ENCODE measurements around the gene TMEM207. TPM values are rescaled to one million over a fixed set of nuclear protein-coding genes. Genes with fewer than 3 reads are reported as not detected.

Gene TMEM207
- total RNA-seq, 1 donor = not detected

DNA sequence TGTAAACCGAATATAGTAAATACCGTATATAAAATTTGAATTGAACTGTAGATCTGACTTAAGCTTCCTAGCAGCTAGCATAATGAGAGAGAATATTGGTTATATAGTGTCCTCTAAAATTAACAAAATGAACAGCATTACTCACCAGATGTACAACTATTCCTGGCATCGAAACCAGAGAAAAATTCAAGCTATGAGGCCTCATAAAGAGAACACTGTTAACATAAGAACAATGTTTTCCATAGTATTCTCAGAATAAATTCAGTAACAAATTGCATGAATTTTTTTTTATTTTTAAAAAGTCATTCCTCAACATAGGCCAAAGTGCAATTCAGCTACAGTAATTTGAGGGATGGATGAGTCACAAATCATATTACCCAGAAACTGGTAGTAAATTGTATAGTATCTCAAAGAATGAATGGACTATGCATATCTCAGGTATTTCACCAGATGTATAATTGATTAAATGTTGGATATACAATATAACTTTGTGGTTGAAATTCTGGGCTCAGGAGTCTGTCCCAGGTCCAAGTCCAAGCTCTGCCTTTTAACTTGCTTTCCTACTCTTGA lies 5.0 kb downstream of the TMEM207 start:
- no peak for DNase-seq (ENCODE audit: low read depth in 2 of 3, low spot score in 2 of 3)

DNA sequence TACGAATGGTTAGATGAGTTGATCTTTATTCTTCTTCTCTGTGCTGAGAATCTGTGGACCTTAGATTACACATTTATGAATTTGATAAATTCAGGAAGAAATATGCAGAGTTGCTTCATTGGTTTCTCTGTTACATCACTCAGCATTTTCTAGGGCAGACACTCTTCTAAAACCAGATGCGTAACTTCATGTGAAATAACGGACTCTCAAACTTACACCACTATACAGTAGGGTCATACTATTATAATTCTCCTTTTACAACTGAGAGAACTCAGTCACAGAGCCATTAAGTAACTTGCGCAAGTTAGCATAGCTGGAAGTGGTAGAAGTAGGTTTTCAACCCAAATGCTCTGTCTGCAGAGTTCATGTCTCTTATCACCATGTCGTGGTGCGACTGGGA lies 5.7 kb downstream of the TMEM207 start:
- no peak for DNase-seq (ENCODE audit: low read depth in 2 of 3, low spot score in 2 of 3)

DNA sequence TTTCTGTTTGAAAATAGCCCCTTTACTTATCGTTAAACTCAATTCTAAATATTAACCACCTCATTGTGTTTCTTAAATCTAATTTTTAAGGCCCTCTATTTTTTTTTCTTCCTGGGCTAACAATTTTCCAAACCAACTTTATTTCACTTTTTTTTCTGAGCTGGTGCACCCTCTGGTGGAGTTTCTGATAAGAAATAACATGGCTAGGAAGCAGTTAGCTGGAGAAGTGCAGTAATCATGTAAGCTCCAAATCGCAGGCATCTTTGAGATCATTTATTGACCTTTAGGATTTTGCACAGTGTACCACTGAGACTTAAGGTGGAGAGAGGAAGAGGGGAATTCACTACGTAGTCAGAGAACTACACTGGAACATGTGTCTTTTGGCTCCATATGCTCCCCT lies 6.4 kb downstream of the TMEM207 start:
- DNase-seq (ENCODE audit: low read depth in 2 of 3, low spot score in 2 of 3) = peak in 1 of 3 donors; percentile 27

DNA sequence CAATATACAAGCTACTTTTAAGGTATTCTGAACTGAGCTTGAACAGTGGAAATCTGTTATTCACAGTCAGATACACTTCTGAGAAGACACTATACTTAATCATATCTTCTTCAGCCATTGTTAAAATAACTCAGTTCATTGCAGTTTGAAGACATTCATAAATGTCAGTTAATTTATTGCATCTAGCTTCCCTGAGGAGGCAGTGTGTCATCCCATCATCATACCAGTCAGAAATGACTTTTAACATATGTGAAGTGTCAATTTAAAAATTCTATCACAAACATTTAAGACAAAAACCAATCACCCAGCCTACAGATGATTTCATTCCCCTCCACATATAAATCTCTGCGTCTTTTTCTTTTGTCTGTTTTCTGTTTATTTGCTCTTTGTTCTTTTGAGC lies 7.5 kb downstream of the TMEM207 start:
- no peak for DNase-seq (ENCODE audit: low read depth in 2 of 3, low spot score in 2 of 3)

DNA sequence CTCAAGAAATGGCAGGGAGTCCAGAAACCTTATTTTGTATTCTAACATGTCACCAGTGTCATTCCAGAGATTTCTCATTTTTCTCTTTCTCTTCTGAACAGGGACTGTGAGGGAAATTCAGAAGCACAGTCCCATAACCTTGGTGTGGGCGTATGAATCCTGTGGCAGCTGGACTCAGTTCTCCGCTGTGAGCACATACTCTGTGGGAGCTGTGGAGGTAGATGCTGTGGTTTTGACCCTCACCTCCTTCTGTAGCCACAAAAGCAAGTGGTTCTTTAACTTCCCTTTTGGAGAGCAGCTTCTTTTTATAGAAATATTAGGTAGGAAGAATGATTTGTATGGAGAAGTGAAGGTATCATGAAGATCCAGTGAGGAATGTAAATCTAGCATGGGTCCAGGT lies 13.4 kb downstream of the TMEM207 start:
- DNase-seq (ENCODE audit: low read depth in 2 of 3, low spot score in 2 of 3) = peak in 1 of 3 donors; percentile 20

DNA sequence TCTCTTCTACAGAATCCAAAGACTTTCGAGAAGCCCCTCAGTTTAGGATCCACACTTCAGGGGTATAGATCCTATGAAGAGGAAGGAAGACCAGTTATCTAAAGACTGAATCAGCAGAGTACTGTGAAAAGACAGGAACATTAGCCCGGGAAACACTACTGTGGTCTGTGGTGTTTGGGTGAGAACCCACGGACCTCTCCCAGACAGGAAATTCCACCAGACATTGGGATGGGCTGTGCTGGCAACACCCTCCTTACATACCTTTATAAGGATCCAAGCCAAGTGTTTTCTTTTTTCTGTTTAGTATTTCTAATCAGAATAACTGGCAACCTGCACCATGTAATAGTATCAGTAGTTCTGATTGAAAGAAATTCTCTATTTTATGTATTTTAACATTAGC lies 14.1 kb downstream of the TMEM207 start:
- DNase-seq (ENCODE audit: low read depth in 2 of 3, low spot score in 2 of 3) = no peak

DNA sequence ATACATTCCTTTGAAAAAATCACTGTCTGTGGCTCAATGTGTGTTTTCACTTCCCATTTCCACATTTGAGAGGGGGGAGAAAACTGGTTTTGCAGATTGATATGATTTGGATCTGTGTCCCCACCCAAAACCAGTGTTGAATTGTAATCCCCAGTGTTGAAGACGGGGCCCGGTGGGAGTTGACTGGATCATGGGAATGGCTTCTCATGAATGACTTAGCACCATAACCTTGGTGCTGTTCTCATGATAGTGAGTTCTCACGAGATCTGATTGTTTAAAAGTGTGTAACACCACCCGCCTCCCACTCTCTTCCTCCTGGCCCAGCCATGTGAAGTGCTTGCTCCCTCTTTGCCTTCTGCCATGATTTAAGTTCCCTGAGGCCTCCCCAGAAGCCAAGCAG lies 16.1 kb downstream of the TMEM207 start:
- DNase-seq (ENCODE audit: low read depth in 2 of 3, low spot score in 2 of 3) = no peak

DNA sequence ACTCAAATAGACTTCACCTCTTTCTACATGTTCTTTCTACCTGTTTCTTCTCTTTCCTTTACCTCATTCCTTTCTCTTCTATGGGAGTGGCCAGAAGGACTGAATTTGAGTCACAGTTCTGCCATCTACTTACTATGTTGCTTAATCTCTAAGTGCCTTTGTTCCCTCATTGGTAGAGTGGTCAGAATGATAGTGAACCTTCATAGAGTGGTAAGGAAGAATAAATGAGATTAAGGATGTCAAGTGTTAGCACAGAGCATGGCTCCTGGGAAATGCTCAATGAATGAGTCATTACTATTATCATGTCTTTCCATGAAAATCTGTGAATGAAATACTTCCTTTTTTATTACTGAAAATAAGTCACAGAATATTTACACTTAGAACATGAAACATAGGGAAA lies 17.5 kb downstream of the TMEM207 start:
- no peak for DNase-seq (ENCODE audit: low read depth in 2 of 3, low spot score in 2 of 3)

DNA sequence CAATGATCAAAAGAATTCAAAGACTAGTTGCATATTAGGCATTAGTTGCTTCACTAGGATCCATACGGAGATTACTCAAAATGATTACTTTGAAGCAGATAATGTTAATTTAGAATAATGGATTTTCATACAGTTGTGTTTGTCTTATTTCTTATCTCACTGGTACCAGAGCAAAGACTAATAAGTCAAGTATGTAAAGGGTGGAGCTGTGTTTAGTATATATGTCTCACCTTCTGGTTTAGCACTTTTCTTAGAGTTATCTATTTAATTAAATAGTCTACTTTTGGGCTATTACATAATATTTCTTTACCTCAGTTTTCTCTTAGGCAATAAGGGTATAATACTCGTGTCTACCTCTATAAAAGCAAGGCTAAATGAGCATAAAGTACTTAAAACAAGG lies 18.8 kb downstream of the TMEM207 start:
- DNase-seq (ENCODE audit: low read depth in 2 of 3, low spot score in 2 of 3) = no peak

DNA sequence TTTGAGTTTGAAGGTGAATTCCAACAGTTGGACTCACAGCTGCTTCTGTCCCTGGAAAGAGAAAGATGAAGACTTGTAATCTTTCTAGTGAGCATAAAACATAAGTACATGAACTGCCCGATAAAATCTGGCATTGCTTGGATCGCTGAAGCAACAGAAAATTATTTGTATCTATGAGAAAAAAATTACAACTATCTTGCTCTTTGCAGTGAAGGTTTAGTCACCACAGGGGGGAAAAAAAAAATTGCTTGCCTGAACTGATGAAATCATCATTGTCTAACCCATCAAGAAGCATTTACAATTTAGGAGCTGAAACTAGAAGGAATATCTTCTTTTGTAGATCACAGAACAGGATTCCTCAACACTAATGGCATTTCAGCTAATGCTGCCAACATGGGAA lies 20.0 kb downstream of the TMEM207 start:
- DNase-seq (ENCODE audit: low read depth in 2 of 3, low spot score in 2 of 3) = no peak

DNA sequence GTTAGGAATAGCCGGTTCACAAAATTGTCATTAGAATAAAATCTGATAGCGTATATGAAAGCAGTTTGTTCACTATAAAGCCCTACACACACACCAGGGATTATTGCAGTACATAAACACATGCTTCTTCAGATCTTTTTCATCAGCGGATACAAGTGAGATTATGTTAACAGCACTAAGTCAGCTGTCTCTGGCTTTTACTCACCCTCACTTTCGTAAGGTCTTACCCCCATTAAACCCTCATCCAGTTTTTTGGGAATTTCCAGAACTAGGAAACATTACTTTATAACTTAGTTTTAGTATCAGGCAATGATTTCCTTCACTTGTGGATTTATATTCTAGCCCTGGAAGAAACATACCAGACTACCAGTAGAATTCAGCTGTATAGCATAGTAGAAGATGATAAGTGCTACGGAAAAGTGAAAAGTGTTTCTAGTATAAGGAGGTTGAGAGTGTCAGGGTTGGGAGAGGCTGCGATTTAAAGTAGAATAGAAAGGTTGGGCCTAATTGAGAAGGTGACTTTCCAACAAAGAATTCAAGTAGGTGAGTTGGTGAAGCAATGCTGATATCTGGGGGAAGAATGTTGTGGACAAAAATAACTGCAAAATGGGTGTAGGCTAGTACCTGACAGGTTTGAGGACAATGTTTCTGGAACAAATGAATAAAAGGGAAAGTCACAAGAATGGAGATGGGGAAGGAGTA lies 22.7 kb downstream of the TMEM207 start:
- no peak for DNase-seq (ENCODE audit: low read depth in 2 of 3, low spot score in 2 of 3)

DNA sequence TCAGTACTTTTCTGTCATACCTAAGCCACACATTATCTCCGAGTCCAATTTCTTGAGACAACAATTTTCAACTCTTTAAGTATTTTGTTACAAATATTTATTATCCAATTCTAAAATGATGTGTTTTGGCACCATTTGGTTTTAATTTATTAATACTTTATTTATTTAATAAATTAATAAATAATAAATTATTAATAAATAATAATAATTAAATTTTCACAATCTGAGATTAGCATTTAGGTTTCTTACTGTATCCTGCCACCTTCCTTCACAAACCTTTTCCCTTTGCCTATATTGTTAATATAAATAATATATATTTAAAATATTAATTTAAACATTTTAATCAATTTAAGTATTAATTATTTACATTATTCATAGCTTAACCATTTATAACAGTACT lies 23.9 kb downstream of the TMEM207 start:
- no peak for DNase-seq (ENCODE audit: low read depth in 2 of 3, low spot score in 2 of 3)

DNA sequence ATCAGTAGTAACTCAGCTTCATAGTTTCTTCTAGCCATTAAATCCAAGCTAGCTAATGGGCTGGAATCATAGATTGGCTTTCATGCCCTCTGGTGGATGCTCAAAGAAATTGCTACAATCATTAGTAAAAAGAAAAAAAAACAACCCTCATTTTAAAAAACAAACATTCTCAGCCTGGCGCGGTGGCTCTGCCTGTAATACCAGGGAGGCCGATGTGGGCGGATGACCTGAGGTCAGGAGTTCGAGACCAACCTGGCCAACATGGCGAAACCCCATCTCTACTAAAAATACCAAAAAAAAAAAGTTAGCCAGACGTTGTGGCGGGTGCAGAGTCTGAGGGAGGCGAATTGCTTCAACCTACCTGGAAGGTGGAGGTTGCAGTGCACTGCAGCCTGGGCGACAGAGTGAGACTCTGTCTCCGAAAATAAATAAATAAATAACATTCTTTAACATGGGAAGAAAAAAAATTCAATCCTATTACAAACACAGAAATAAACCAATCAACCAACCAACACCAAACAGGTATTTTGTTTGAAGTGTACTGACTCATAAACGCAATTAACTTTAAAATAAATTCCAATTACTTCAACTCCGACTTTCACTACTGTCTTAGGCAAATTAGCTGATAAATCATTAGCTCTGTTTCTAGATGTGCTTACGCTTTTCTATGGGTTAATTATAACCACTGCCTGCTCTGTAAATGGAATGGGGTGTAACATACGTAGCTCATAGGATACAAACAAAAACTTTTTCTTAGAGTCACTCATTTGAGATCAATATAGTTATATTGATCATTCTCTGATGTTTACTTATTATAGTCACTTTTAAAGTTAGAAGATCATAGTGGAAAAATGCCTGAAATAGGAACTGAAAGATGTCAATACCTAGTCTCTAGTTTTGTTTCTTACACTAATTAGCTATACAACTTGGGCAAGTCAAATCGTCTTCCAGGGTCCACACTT lies 24.9 kb downstream of the TMEM207 start:
- peak in 2 of 3 donors; percentile 54 to 75 for DNase-seq (ENCODE audit: low read depth in 2 of 3, low spot score in 2 of 3)

DNA sequence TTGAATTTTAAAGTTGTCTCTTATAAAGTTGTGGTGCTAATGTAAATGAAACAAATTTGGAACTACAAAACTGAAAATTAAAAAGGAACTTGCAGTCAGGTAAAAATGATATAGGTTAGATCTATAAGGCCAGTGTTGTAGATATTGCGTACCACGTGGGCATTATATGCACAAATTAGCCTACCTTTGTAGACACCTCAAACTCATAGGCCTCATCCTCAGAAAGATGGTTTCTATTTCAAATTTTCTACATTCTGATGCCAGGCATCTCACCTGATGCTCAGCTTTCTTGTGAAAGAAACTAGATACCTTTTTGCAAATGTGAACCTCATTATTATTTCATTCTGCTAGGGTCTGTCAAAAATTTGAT lies 25.6 kb downstream of the TMEM207 start:
- DNase-seq (ENCODE audit: low read depth in 2 of 3, low spot score in 2 of 3) = no peak

DNA sequence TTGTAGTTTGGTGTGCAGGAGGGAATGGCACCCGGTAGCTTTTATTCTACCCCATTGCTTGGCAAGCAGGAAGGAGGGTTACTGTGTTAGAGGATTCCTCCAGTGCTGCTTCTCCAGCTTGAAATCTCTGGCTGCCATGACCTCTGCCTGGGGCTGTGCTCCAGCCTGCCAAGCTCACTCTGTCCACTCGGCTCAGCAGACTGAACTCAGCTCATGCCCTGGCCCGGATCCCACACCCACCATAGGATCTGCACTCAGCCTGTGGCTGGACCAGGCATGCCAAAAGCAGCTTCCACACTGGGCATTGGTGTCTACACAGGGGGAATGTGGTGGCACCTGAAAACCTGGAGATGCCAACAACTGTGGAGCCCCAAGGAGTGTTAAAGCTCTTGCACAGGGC lies 35.4 kb downstream of the TMEM207 start:
- no peak for DNase-seq (ENCODE audit: low read depth in 2 of 3, low spot score in 2 of 3)

DNA sequence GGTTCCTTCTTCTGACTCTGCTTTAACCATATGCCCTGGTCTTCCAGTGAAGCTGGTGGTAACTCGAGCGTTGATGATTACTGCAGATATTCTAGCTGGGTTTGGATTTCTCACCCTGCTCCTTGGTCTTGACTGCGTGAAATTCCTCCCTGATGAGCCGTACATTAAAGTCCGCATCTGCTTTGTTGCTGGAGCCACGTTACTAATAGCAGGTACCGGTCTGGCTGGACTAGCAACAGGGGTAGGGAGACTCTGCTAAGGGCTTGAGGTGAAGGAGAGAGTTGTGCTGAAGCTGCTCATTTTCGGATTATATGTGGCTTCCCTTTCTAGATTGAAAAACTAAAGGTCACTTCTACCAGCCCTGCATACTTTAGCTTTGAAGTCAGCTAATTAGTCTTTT lies 45.0 kb downstream of the TMEM207 start:
- DNase-seq (ENCODE audit: low read depth in 2 of 3, low spot score in 2 of 3) = no peak

DNA sequence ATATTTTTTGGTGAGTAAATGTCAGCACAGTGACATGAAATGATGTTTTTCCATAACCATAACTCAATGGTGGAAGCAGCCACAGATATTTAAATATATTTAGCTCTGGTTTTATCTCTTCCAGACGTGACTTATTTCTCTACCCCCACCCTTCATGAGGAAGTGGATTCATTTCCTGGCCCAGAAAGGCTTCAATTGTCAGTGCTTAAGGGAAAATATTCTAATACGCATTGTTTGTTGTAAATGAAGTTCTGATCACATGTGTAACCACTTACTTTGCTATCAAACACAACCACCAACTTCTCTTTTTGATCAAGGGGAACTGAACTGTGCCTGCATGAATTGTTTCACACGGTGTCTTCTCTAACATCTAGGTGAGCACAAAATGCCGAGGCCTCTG lies 47.7 kb downstream of the TMEM207 start:
- DNase-seq (ENCODE audit: low read depth in 2 of 3, low spot score in 2 of 3) = peak in 2 of 3 donors; percentile 11 to 54

DNA sequence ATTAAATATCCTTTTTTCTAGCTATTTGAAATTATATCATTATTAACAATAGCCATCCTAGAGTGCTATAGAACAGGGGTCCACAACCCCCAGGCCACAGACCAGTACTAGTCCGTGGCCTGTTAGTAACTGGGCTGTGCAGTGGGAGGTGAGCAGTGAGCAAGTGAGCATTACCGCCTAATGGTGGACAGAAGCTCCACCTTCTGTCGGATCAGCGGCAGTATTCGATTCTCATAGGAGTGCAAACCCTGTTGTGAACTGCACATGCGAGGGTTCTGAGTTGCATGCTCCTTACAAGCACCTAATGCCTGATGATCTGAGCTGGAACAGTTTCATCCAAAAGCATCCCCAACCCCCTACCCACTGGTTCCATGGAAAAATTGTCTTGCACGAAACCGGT lies 50.0 kb downstream of the TMEM207 start:
- DNase-seq (ENCODE audit: low read depth in 2 of 3, low spot score in 2 of 3) = no peak

DNA sequence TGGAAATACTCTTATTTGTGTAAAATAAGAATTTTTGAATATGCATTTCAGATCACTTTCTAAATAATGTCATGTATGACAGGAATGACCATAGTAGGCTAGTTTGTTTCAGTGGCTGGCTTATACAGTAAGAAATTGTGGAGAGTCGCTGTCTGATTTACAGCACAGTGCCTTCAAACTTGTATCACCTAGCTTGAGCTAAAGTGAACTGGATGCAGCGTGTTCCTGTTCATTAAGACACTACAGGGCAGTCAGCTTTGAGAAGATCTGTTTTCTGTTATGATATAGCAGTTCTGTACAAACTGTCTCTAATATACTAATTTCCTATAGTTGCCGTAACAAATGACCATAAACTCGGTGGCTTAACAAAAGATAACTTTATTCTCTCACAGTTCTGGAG lies 51.8 kb downstream of the TMEM207 start:
- DNase-seq (ENCODE audit: low read depth in 2 of 3, low spot score in 2 of 3) = no peak

DNA sequence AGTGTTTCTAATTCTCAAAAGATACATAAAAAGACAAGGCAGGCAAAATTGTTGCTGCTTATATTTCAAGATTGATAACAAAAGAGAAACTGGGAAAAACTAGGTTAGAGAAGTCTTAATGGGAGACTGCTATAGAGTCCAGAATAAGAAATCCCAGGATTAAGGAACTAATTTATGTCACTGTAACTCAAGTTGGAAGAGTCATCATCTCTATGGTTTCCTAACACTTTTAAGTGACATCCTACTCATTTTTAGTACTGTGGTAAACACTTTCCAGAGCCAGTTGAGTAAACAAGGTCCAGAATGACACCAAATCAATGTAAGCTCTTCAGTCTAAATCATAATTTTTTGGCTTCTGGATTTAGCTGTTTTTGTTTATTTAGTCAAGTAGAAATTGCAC lies 53.7 kb downstream of the TMEM207 start:
- DNase-seq (ENCODE audit: low read depth in 2 of 3, low spot score in 2 of 3) = no peak

DNA sequence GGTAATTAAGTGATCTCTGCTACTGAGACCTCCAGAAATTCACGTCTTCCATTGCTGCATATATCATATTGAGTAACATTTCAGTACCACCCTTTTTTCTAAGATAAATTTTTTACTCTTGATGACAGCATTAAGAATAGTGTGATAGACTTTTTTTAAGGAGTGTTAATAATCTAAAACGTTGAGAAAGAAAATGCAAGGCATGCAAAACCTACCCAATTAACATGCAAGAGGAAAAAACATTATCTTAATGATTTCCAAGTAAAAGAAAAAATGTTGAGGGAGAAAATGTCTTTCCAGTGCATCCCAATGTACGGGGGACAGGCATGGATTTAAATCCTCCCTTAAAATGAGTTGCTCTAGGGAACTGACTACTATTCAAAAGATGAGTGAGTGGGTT lies 61.0 kb downstream of the TMEM207 start:
- no peak for DNase-seq (ENCODE audit: low read depth in 2 of 3, low spot score in 2 of 3)
